IPS DF 6.9 (cell line): ENCODE measurements around the gene CRACR2B.
A peak's percentile ranks its signal among the peaks of the same experiment; 100 is the strongest.

Source experiments
- DNase-seq: peaks from one replicate; pipeline ENCODE4 v3.0.0-alpha.2; 2013; ENCODE audit warnings: low read depth, low spot score
- H3K27ac ChIP-seq: one replicate; pipeline ENCODE4 v1.5.1; 2013; ENCODE audit warnings: low read length, control low read depth
- H3K27me3 ChIP-seq: 2 replicates; pipeline ENCODE4 v1.6.1; 2013; ENCODE audit warnings: mild to moderate bottlenecking, low read length; ENCODE audit not compliant: control insufficient read depth, insufficient read depth
- H3K36me3 ChIP-seq: 2 replicates; pipeline ENCODE4 v1.6.1; 2013; ENCODE audit warnings: low read length; ENCODE audit not compliant: control insufficient read depth, insufficient read depth
- H3K4me1 ChIP-seq: 2 replicates; pipeline ENCODE4 v1.6.1; 2013; ENCODE audit warnings: low read length; ENCODE audit not compliant: control insufficient read depth, insufficient read depth
- H3K4me3 ChIP-seq: 2 replicates; pipeline ENCODE4 v1.5.1; 2013; ENCODE audit warnings: mild to moderate bottlenecking, low read length
- H3K9me3 ChIP-seq: 2 replicates; pipeline ENCODE4 v1.6.1; 2013; ENCODE audit warnings: low read length, inconsistent platforms; ENCODE audit not compliant: control insufficient read depth, insufficient read depth
- WGBS: extraction: QIAGEN DNeasy Blood & Tissue Kit; methylation state at CpG from one replicate; pipeline ENCODE4 v1.1.7; 2013; ENCODE audit warnings: mixed read lengths, missing lambda C conversion rate; ENCODE audit not compliant: insufficient read length, insufficient coverage; 5-methylcytosine and 5-hydroxymethylcytosine counted together

Gene CRACR2B

DNA sequence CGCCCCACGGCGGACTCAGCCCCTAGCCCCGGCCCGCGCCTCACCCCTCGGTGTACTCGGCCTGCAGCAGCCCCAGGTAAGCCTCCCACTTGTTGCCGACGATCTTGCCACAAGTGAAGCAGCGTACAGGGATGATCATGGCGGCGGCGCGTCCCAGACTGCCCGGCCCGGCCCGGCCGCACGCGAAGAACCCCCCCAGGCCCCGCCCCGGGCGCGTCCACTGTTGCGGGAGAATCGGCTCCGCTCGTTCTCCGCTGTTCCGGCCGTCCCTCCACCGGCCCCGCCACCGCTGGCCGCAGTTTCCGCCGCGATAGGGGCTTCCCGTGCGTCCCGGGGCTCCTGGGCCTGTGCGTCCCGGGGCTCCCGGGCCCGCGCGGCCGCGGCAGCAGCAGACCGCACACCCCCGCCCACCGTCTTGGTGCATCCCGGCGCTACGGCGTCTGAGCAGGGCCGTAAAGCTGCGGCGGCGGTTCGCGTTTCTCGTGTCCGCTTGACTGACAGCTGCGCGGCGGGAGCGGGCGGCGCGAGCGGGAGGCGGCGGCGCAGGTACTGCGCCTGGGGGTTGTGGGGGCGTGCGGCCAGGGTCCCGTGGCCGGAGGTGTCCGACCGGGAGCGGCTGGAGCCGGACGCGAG is 14.8 kb downstream of the CRACR2B start, which contains the start of the genes POLR2L and TSPAN4:
Gene POLR2L (minus strand): TSS at position 160 of the 633 bp plus-strand sequence. CDS start 21 bp downstream, at position 139.
Gene TSPAN4 (plus strand): TSS at position 483 of the 633 bp plus-strand sequence. CDS start 7,453 bp downstream, outside the sequence.
- no CpG with 5 or more reads among the region's 87 CpGs for WGBS
- Histone ChIP-seq H3K36me3 (peaks cover 27% of the 10 kb centered on the region), H3K4me3 (peak within 1 kb of the TSS; percentile 93), H3K4me1 (peaks cover 13% of the 10 kb centered on the region), H3K27me3 (no peaks in the 10 kb centered on the region), H3K27ac (no peak within 1 kb of the TSS), H3K9me3 (no peaks in the 10 kb centered on the region)
- DNase-seq, result no peak

DNA sequence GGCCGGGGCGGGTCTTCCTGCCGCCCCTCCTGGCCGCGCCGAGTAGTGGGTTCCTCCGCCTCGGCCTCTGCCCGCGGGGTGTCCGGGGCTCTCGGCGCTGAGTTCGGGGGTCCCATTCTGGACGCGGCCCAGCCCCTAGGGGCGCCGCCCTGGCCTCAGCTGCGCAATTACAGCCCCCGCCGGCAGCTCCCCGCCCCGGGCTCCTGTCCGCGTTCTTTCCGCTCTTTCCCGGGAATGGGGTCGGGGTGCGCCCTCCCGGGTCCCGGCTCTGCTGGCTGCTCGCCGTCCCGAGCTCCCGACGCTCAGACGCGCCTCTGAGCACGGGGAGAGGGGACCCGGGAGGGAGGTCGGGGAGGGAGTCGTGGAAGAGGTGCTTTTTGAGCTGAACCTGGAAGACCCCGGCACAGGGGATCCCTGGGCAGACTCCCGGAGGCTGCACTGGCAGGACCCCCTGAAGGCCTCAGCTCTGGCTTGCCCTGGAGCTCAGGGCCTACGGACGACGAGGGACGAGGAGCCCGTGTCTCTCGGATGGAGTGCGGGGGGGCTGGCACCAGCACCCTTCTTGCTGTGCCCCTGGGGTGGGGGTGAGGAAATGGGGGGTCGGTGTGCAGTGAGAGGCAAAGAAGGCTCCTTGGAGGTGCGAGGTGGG is 15.5 kb downstream of the CRACR2B start:
- no peaks in the 10 kb centered on the region for H3K9me3 ChIP-seq
- no peak for DNase-seq
- peaks cover 13% of the 10 kb centered on the region for H3K4me1 ChIP-seq
- WGBS, result no CpG with 5 or more reads among the region's 53 CpGs
- H3K27ac ChIP-seq, result no peak overlapping the region
- peaks cover 21% of the 10 kb centered on the region for H3K36me3 ChIP-seq
- peak overlapping the region; percentile 93 for H3K4me3 ChIP-seq
- H3K27me3 ChIP-seq, result no peaks in the 10 kb centered on the region

DNA sequence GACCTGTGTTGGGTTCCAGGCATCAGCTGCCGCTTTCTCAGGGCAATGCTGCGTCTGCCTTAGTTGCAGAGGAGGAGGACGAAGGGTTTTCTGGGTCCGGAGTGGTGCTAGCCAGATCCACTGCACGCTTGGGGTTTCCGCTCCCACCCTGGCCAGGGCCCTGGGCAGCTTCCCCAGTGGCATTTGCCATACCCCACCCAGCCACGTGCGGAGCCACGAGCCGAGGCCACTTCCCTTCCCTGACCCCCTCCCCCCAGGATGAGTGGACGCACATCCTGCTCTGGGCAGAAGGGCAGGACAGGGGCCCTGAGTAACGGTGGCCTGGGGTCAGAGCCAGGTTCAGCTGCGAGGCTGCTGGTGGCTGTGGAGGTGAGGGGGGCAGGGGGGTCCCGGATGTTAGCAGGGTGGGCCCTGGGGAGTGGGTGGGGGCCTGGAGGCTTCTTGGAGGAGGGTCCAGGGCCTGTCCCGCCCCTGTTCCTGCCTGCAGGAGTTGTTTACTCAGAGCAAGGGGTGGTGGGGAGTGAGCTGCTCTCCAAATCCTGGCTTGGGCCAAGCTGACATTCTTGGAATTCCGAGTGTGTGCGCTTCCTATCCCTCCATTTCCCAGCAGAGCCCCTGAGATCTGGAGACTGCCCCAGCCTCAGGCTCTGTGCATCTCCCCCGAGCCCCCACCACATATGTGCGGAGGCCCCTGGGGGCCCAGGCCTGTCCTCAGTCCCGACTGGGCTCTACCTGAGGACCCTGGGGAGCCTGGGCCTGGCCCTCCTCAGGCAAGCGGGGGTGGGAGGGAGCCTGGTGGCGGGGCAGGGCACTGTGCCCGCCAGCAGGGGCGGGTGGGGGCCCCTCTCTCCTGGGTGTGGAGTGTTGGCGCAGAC is 16.3 kb downstream of the CRACR2B start:
- Histone ChIP-seq H3K4me3 (peak overlapping the region; percentile 93; the same call in 1 of the 2 replicates), H3K27me3 (no peaks in the 10 kb centered on the region), H3K9me3 (no peaks in the 10 kb centered on the region), H3K4me1 (peaks cover 14% of the 10 kb centered on the region), H3K27ac (no peak overlapping the region), H3K36me3 (peaks cover 15% of the 10 kb centered on the region)
- no CpG with 5 or more reads among the region's 25 CpGs for WGBS
- DNase-seq, result no peak

DNA sequence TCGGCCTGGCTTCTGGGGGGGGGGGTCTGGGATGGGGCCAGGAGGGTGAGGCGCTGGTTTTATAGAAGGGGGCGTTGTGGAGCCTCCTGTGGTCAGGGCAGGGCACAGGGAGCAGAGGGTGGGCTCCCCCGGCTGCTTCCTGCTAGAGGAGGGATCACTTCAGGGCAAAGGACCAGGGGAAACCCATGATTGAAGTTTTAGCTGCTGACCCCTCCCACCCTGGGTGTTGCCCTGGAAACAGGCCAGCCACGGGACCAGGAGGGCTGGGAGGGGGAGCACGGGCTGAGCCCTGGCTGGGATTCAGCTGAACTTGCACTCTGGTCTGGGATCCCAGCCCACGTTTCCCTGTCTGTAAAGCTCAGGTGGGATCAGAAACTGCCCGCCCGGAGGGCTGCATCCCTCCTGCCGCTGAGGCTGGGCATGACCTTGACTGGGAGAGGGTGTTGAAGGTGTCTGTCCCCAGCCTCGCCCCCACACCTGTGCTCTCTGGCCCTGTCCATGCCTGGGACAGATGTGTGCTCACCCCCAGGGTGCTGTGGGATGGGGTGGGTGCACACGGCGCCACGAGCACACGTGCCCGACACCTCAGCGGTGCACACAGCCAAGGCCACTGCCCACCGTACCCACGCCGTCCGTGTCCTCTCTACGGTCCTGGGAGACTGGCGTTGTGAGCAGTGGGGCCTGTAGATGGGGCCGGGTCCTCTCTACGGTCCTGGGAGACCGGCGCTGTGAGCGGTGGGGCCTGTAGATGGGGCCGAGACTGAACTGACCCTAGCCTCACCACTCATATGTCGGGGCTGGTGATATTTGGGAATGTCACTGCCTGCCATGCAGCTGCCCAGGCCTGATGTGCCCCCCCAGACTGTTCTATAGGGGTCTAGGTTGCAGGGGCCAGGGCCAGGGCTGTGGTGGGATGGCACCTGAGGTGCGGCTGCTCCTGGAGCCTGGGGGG is 17.2 kb downstream of the CRACR2B start:
- H3K4me3 ChIP-seq, result peak overlapping the region; percentile 32; the same call in 1 of the 2 replicates

DNA sequence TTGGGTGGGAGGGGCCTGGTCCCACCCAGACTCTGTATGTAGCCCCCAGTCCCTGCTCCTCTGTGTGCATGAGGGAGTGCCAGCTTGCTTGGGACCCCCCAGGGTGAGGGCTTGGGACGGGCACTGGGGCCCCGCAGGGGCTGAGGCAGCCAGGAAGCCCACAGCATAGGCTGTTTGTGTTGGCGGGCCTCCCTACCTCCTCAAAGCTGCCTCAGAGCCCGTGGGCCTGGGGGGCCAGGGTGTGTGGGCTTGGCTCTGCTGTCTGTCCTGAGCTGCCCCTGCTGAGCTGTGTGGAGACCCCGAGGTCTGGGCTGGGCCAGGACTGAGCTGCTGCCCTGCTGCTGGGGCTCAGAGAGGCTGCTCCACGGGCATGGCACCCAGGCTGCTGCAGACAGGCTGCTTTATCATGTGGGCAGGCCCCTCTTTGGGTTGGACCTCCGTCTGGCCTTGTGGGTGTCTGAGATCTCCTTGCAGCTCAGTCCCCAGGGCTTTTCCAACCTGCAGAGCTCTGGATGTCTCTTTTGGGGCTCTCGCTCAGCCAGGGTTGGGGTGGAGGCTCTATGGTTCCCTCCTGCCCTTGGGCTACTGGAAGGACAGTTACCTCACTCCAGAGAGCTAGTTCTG is 18.3 kb downstream of the CRACR2B start:
- Histone ChIP-seq H3K27me3 (no peaks in the 10 kb centered on the region), H3K4me3 (no peak overlapping the region), H3K4me1 (peaks cover 14% of the 10 kb centered on the region), H3K27ac (no peak overlapping the region), H3K36me3 (no peaks in the 10 kb centered on the region; the same call in 1 of the 2 replicates), H3K9me3 (no peaks in the 10 kb centered on the region)
- DNase-seq, result no peak
- WGBS, result no CpG with 5 or more reads among the region's 8 CpGs

More for the DNA sequence above, 17.2 kb downstream of the CRACR2B start:
- H3K4me1 ChIP-seq, result peaks cover 14% of the 10 kb centered on the region
- H3K36me3 ChIP-seq, result peaks cover 9% of the 10 kb centered on the region
- H3K27ac ChIP-seq, result no peak overlapping the region
- no peaks in the 10 kb centered on the region for H3K27me3 ChIP-seq
- no peak for DNase-seq
- no CpG with 5 or more reads among the region's 31 CpGs for WGBS
- no peaks in the 10 kb centered on the region for H3K9me3 ChIP-seq

DNA sequence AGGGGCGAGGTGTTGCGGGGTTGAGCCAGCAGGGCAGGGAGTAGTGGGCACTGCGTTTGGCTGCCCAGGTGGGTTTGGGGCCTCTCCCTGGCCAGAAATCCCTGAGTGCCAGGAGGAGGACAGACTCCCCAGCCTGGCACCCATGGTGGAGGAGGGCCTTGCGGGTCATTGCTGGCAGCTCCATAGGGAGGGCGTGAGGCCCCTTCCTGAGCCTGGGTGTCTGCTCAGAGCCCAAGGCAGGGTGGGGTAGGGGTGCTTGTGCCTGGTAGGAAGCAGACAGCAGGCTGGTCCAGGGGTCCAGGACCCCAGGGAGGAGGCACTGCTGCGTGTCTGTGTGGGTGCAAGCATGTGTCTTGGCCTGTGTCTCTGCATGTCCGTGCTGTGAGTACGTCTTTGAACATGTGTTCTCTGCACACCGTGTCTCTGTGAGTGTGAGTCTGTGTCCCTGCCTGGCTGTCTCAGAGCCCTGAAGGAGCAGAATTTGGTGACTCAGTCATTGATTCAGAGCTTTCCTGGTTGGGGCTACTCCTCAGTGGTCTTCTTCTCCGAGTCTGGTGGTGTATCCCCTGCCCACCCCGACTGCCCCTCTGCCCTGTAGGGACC is 18.9 kb downstream of the CRACR2B start:
- Histone ChIP-seq H3K4me3 (no peak overlapping the region), H3K9me3 (no peaks in the 10 kb centered on the region), H3K27me3 (no peaks in the 10 kb centered on the region), H3K36me3 (no peaks in the 10 kb centered on the region; the same call in 1 of the 2 replicates), H3K4me1 (peaks cover 16% of the 10 kb centered on the region), H3K27ac (no peak overlapping the region)
- WGBS, result no CpG with 5 or more reads among the region's 11 CpGs
- no peak for DNase-seq

DNA sequence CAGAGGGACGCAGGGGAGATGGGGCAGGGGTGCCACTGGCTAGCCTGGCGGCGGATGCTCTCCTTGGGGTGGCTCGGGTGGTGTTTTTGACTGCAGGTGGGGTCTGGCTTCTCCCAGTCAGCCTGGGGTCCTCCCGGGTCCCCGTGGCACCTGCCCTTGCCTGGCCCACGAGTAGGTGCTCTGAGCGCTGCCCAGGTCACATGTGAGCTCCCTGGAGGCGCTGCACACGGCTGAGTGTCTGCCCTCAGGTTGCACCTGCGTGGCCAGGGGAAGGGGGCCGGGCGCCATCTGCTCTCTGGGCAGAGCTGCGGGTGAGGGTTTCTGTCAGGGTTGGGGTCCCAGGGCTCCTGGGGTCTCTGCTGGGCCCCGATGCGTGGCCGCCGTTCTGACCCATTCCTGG is 20.2 kb downstream of the CRACR2B start:
- Histone ChIP-seq H3K36me3 (no peaks in the 10 kb centered on the region; the same call in 1 of the 2 replicates), H3K9me3 (no peaks in the 10 kb centered on the region), H3K4me1 (peaks cover 16% of the 10 kb centered on the region), H3K4me3 (no peak overlapping the region), H3K27ac (no peak overlapping the region), H3K27me3 (no peaks in the 10 kb centered on the region)
- no CpG with 5 or more reads among the region's 18 CpGs for WGBS
- DNase-seq, result no peak

DNA sequence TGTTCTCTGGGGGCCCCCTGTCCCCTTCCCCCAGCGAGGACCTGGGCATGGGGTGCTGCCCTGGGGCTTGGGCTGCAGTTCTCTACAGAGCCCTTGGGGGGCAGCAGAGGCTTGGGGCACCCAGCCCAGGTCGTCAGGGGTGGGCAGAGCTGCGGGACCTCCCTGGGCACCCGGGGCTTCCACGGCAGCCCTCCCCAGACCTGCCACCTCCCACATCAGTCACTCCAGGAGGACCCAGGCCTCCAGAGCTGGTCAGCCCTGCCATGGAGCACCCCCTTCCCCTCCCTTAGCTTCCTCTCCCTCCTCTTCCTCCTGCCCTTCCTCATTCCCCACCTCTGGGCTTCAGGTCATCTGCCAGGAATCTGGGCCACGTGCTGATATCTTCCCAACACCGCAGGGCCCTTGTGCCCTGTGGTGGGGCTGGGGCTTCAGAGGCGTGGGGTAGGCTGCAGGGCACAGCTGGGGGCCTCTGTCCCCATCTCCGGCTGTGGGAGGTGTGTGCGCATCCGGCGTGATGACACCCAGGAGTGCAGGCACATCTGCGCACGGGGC is 20.7 kb downstream of the CRACR2B start:
- Histone ChIP-seq H3K4me1 (peaks cover 16% of the 10 kb centered on the region), H3K27me3 (no peaks in the 10 kb centered on the region), H3K36me3 (no peaks in the 10 kb centered on the region; the same call in 1 of the 2 replicates), H3K9me3 (no peaks in the 10 kb centered on the region), H3K27ac (no peak overlapping the region), H3K4me3 (no peak overlapping the region)
- WGBS, result no CpG with 5 or more reads among the region's 14 CpGs
- DNase-seq, result no peak
